Lung (tissue), 12 donors: Measurements from ENCODE around the gene TOMM34. TPM values are rescaled to one million over a fixed set of nuclear protein-coding genes. Genes with fewer than 3 reads are reported as not detected.

ENCODE experiments used
- ATAC-seq: fragments of 200-7000 bp; cut with Tn5 transposase; one replicate; pipeline ENCODE4 v1.9.1; 2020; ENCODE audit warnings: moderate number of reproducible peaks; ENCODE audit not compliant: insufficient read depth, low FRiP score
- DNase-seq, 3 donors: peaks; one replicate each; pipeline ENCODE4 v3.0.0-alpha.2; 2013 to 2017
- H3K27ac ChIP-seq, 2 donors: one replicate each; pipeline ENCODE4 v1.5.1; 2013; ENCODE audit warnings: mild to moderate bottlenecking in 2 of 2, moderate library complexity in 2 of 2, control low read depth in 1 of 2, inconsistent platforms in 1 of 2, low read depth in 1 of 2, low read length in 1 of 2
- H3K27me3 ChIP-seq, 3 donors: one replicate each; pipeline ENCODE4 v1.5.1; 2013; ENCODE audit warnings: low read length in 2 of 3; ENCODE audit not compliant: control insufficient read depth in 3 of 3, insufficient read depth in 3 of 3
- H3K36me3 ChIP-seq, 4 donors: one replicate each; pipeline ENCODE4 v1.5.1; 2013; ENCODE audit warnings: low read length in 4 of 4, mild to moderate bottlenecking in 1 of 4, moderate library complexity in 1 of 4; ENCODE audit not compliant: control insufficient read depth in 4 of 4, insufficient read depth in 4 of 4
- H3K4me1 ChIP-seq, 5 donors: one replicate each; pipeline ENCODE4 v1.5.1; 2013; ENCODE audit warnings: low read length in 5 of 5, mild to moderate bottlenecking in 2 of 5, moderate library complexity in 1 of 5; ENCODE audit not compliant: control insufficient read depth in 5 of 5, insufficient read depth in 5 of 5
- H3K4me3 ChIP-seq: one replicate; pipeline ENCODE4 v1.5.1; 2013; ENCODE audit warnings: mild to moderate bottlenecking, control low read depth, moderate library complexity
- H3K9ac ChIP-seq, 2 donors: one replicate each; pipeline ENCODE4 v1.5.1; 2013; ENCODE audit warnings: low read length in 2 of 2, control low read depth in 1 of 2; ENCODE audit not compliant: insufficient read depth in 1 of 2
- H3K9me3 ChIP-seq, 4 donors: one replicate each; pipeline ENCODE4 v1.5.1; 2013; ENCODE audit warnings: low read length in 3 of 4, mild to moderate bottlenecking in 1 of 4, moderate library complexity in 1 of 4; ENCODE audit not compliant: control insufficient read depth in 4 of 4, insufficient read depth in 3 of 4
- CTCF ChIP-seq: IDR thresholded peaks from 2 replicates; pipeline ENCODE4 v1.5.1; 2012; ENCODE audit warnings: mild to moderate bottlenecking; ENCODE audit errors: control extremely low read depth, extremely low read depth
- WGBS, 2 donors: extraction: QIAGEN DNeasy Blood & Tissue Kit; methylation state at CpG; one replicate each; pipeline ENCODE4 v1.1.7; 2013; 5-methylcytosine and 5-hydroxymethylcytosine counted together
- polyA plus RNA-seq, 2 donors: library from polyadenylated mRNA; stranded (reverse); fragments of 200-250 nt; gene quantifications; one replicate each; pipeline ENCODE4 v1.2.1, GENCODE V29; 2013
- total RNA-seq, 2 donors: library from RNA; depleted of rRNA in 1 of 2; stranded (reverse); fragments of >200 nt in 1 of 2; gene quantifications; one replicate each; pipeline ENCODE4 v1.2.1, GENCODE V29; 2014 to 2021
- donor health status: control.
- donor health status: control.
- donor health status: Bipolar disorder and iron deficiency.
- donor health status: healthy.
- donor health status: DM: yes; HTN: yes; CAD: no.

The TOMM34 gene
- total and polyA plus RNA-seq, 4 donors: 9.8 to 24.7 (median 17.1) TPM

GRCh38 chr20:44979090-44979621 is 19.0 kb upstream of the TOMM34 start:
- Histone ChIP-seq H3K27me3 (no peaks in the 10 kb centered on the region), H3K27ac (peak overlapping the region; percentile 21 to 73), H3K9me3 (no peaks in the 10 kb centered on the region), H3K4me1 (no peaks in the 10 kb centered on the region), H3K36me3 (peaks cover 9 to 28% (median 20%) of the 10 kb centered on the region in 4 donors), H3K9ac (no peak overlapping the region), H3K4me3 (no peak overlapping the region)
- 12 to 29% methylated on average over 2 of the region's 2 CpGs for WGBS, 2 donors
- ATAC-seq (no peak), DNase-seq (no peak)
- TF ChIP-seq CTCF: no peak

GRCh38 chr20:44976698-44977097 is 16.5 kb upstream of the TOMM34 start:
- WGBS, 2 donors: 96% methylated on average over 4 of the region's 4 CpGs
- Histone ChIP-seq H3K4me1 (no peaks in the 10 kb centered on the region), H3K27ac (no peak overlapping the region), H3K4me3 (no peak overlapping the region), H3K36me3 (peaks cover 9 to 33% (median 20%) of the 10 kb centered on the region in 4 donors), H3K9ac (no peak overlapping the region), H3K9me3 (no peaks in the 10 kb centered on the region), H3K27me3 (no peaks in the 10 kb centered on the region)
- ATAC-seq (no peak), DNase-seq (no peak)
- TF ChIP-seq CTCF: no peak

- no peak for TF ChIP-seq CTCF
- no peak for DNase-seq
- Histone ChIP-seq H3K27me3 (no peaks in the 10 kb centered on the region), H3K4me3 (no peak overlapping the region), H3K27ac (no peak overlapping the region), H3K9me3 (no peaks in the 10 kb centered on the region), H3K36me3 (peaks cover 9 to 32% (median 13%) of the 10 kb centered on the region in 4 donors), H3K4me1 (peaks cover 0 to 5% (median 0%) of the 10 kb centered on the region in 5 donors), H3K9ac (no peak overlapping the region)
- 73 to 75% methylated on average over 2 of the region's 2 CpGs for WGBS, 2 donors
- no peak for ATAC-seq
Observed at GRCh38 chr20:44973053-44973452, 12.9 kb upstream of the TOMM34 start.

- Histone ChIP-seq H3K36me3 (peaks cover 9 to 25% (median 9%) of the 10 kb centered on the region in 4 donors), H3K27me3 (no peaks in the 10 kb centered on the region), H3K4me1 (peaks cover 0 to 22% (median 5%) of the 10 kb centered on the region in 5 donors), H3K9me3 (no peaks in the 10 kb centered on the region), H3K27ac (no peak overlapping the region), H3K9ac (no peak overlapping the region), H3K4me3 (no peak overlapping the region)
- no peak for TF ChIP-seq CTCF
- ATAC-seq (no peak), DNase-seq (peak in 1 of 3 donors; percentile 22)
- WGBS, 2 donors: 5 to 13% methylated on average over 1 of the region's 1 CpG
Observed at GRCh38 chr20:44970243-44970757, 10.1 kb upstream of the TOMM34 start.
